Measurements from ENCODE around the gene SSTR4. TPM values are rescaled to one million over a fixed set of nuclear protein-coding genes. Genes with fewer than 3 reads are reported as not detected.

The SSTR4 gene
- total and polyA plus RNA-seq, 9 of the 15 experiments (the other 6 are each of a cell fraction or from before 2014, with no cell fraction given): not detected

DNA sequence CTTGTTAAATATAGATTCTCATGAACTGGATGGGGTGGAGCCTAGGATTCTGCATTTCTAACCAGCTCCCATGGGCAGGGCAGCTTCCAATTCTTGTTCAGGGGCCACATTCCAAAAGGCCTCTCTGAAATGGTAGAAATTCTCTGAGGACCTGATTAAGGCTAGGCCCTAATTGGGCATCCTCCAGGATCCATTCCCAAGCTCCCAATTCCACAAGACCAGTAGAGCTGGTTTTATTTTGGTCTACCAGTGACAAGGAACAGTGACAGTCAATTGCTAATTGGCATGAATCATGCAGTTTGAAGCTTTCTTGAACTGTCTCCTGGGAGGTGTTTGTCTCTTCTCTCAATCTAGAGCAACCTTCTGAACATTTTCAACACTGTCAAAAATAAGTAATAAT, 11.3 kb downstream of the SSTR4 start:
- FAIRE-seq (no peak), DNase-seq (ENCODE audit: extremely low read depth in 1 of 4, low spot score in 3 of 4) (no peak), ATAC-seq (no peak)
- Histone ChIP-seq H3K4me1 (replicated peaks in 1 of 2; ENCODE audit: control insufficient read depth in 2 of 2, insufficient read depth in 2 of 2, low read length in 2 of 2) (peaks cover 3 to 40% of the 10 kb centered on the region in 2 experiments; a peak in 4 of 5 replicates), H3K79me2 (ENCODE audit: control insufficient read depth, insufficient read depth, low read length) (no peaks in the 10 kb centered on the region), H4K20me1 (replicated peaks; ENCODE audit: control insufficient read depth, insufficient read depth, low read length) (no peaks in the 10 kb centered on the region), H2AFZ (ENCODE audit: low read depth, low read length) (no peak overlapping the region), H3K4me3 (no peak overlapping the region), H3K9ac (ENCODE audit: insufficient read depth in 1 of 2, low read depth in 2 of 2, low read length in 2 of 2) (no peak overlapping the region), H3K4me2 (ENCODE audit: insufficient read depth, low read length) (no peak overlapping the region), H3K27ac (ENCODE audit: extremely low read depth, low read depth, low read length) (no peak overlapping the region), H3K27me3 (ENCODE audit: control insufficient read depth in 2 of 2, insufficient read depth in 2 of 2, low read length in 2 of 2) (peaks cover 4% of the 10 kb centered on the region in 2 experiments; a peak in 3 of 5 replicates), H3K36me3 (ENCODE audit: control insufficient read depth, insufficient read depth, low read length) (no peaks in the 10 kb centered on the region), H3K9me3 (replicated peaks; ENCODE audit: control insufficient read depth, insufficient read depth, low read depth, low read length) (no peaks in the 10 kb centered on the region), H3K9me1 (ENCODE audit: control insufficient read depth, insufficient read depth, low read length) (no peaks in the 10 kb centered on the region)
- TF ChIP-seq RBM14 (IDR thresholded peaks at IDR 0.05; ENCODE audit: borderline replicate concordance, insufficient read depth, low read depth, low read length) (no peak), HNRNPH1 (optimal IDR thresholded peaks at IDR 0.05; ENCODE audit: low read depth, low read length) (no peak), CBX5 (IDR thresholded peaks at IDR 0.05; ENCODE audit: borderline replicate concordance, low read depth) (no peak), ZC3H8 (IDR thresholded peaks at IDR 0.05) (no peak)
- TF ChIP-seq, protein P1, sequence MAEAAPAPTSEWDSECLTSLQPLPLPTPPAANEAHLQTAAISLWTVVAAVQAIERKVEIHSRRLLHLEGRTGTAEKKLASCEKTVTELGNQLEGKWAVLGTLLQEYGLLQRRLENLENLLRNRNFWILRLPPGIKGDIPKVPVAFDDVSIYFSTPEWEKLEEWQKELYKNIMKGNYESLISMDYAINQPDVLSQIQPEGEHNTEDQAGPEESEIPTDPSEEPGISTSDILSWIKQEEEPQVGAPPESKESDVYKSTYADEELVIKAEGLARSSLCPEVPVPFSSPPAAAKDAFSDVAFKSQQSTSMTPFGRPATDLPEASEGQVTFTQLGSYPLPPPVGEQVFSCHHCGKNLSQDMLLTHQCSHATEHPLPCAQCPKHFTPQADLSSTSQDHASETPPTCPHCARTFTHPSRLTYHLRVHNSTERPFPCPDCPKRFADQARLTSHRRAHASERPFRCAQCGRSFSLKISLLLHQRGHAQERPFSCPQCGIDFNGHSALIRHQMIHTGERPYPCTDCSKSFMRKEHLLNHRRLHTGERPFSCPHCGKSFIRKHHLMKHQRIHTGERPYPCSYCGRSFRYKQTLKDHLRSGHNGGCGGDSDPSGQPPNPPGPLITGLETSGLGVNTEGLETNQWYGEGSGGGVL (CRISPR knock-in tag; IDR thresholded peaks at IDR 0.05): no peak
- TF ChIP-seq, protein P2, sequence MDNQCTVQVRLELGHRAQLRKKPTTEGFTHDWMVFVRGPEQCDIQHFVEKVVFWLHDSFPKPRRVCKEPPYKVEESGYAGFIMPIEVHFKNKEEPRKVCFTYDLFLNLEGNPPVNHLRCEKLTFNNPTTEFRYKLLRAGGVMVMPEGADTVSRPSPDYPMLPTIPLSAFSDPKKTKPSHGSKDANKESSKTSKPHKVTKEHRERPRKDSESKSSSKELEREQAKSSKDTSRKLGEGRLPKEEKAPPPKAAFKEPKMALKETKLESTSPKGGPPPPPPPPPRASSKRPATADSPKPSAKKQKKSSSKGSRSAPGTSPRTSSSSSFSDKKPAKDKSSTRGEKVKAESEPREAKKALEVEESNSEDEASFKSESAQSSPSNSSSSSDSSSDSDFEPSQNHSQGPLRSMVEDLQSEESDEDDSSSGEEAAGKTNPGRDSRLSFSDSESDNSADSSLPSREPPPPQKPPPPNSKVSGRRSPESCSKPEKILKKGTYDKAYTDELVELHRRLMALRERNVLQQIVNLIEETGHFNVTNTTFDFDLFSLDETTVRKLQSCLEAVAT (IDR thresholded peaks at IDR 0.05): no peak
- TF ChIP-seq, protein P3, sequence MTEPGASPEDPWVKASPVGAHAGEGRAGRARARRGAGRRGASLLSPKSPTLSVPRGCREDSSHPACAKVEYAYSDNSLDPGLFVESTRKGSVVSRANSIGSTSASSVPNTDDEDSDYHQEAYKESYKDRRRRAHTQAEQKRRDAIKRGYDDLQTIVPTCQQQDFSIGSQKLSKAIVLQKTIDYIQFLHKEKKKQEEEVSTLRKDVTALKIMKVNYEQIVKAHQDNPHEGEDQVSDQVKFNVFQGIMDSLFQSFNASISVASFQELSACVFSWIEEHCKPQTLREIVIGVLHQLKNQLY (CRISPR knock-in tag; conservative IDR thresholded peaks at IDR 0.05): no peak
- ChIA-PET CTCF (ENCODE audit: low intra/inter-chr PET ratio) (interaction anchor here (0.6 kb wide), 1 partner anchor 191 kb away, joined by 3 read pairs; no protein-coding TSS in a partner anchor), POLR2A (interaction anchor here (0.6 kb wide), 1 partner anchor 310 kb away, joined by 3 read pairs; no protein-coding TSS in a partner anchor)
- in situ Hi-C loops (cut with MboI): no loop called here
- BruUV-seq (replicated peaks): no TSS peak
- intact Hi-C loops (cut with micrococcal nuclease): no loop called here
